Sigmoid colon (tissue), 7 donors: ENCODE data around the gene PTPN3. TPM values are rescaled to one million over a fixed set of nuclear protein-coding genes. Genes with fewer than 3 reads are reported as not detected.
"Not testable (repeated sequence)": the region's sequence is repeated elsewhere in the genome, so short reads cannot be mapped to it uniquely, and the experiment has no call there.

Experiments used
- DNase-seq: peaks from one replicate; pipeline ENCODE4 v3.0.0-alpha.2; 2019
- H3K27ac ChIP-seq, 4 donors: fragments of 200-600 bp; sonication (generic); one replicate each; pipeline ENCODE4 v1.5.1; 2016 to 2019; ENCODE audit warnings: mild to moderate bottlenecking in 1 of 4
- H3K27me3 ChIP-seq, 3 donors: fragments of 200-600 bp; sonication (generic); one replicate each; pipeline ENCODE4 v1.5.1; 2019; ENCODE audit warnings: mild to moderate bottlenecking in 1 of 3
- H3K36me3 ChIP-seq, 4 donors: fragments of 200-600 bp; sonication (generic); one replicate each; pipeline ENCODE4 v1.5.1; 2016 to 2019
- H3K4me1 ChIP-seq, 4 donors: fragments of 200-600 bp; sonication (generic); one replicate each; pipeline ENCODE4 v1.5.1; 2017 to 2019
- H3K4me3 ChIP-seq, 4 donors: fragments of 200-600 bp; sonication (generic); one replicate each; pipeline ENCODE4 v1.5.1; 2017 to 2019; ENCODE audit warnings: mild to moderate bottlenecking in 2 of 4, moderate library complexity in 1 of 4
- H3K9me3 ChIP-seq, 4 donors: fragments of 200-600 bp in 3 of 4; sonication (generic) in 3 of 4; one replicate each; pipeline versions ENCODE4 v1.5.1 to v1.6.1; 2013 to 2019
- EP300 ChIP-seq, 4 donors: sonication (generic); formaldehyde crosslinking; IDR thresholded peaks; one replicate each; pipeline ENCODE4 v1.6.1; 2017; ENCODE audit warnings: antibody characterized with exemption in 4 of 4
- POLR2A ChIP-seq, 2 donors: fragments of 450-650 bp; IDR thresholded peaks; one replicate each; pipeline ENCODE4 v1.6.1; 2016; ENCODE audit warnings: antibody characterized with exemption in 2 of 2, mild to moderate bottlenecking in 2 of 2, moderate library complexity in 2 of 2
- POLR2AphosphoS5 ChIP-seq, 4 donors: sonication (generic); formaldehyde crosslinking; IDR thresholded peaks; one replicate each; pipeline ENCODE4 v1.6.1; 2017; ENCODE audit warnings: antibody characterized with exemption in 4 of 4
- WGBS, 2 donors: extraction: QIAGEN DNeasy Blood & Tissue Kit; methylation state at CpG; one replicate each; pipeline ENCODE4 v1.1.7; 2013; 5-methylcytosine and 5-hydroxymethylcytosine counted together
- intact Hi-C: fragments of 100-400 bp; cut with DNase I; formaldehyde crosslinking; loops from one replicate; pipeline ENCODE4 v1.15.1; 2023
- polyA plus RNA-seq, 3 donors: library from polyadenylated mRNA; stranded (reverse); fragments of 200-250 nt; gene quantifications; one replicate each; pipeline ENCODE4 v1.2.3, GENCODE V29; 2013
- total RNA-seq, 4 donors: library from RNA; depleted of rRNA; stranded (reverse); fragments of >200 nt; gene quantifications; one replicate each; pipeline ENCODE4 v1.1.0, GENCODE V29; 2016
- TF ChIP-seq, protein P1 (sequence below), 4 experiments: fragments of 450-650 bp in 3 of 4; fragments of 200-600 bp in 1 of 4; IDR thresholded peaks; one replicate each; pipeline ENCODE4 v1.5.1; 2016 to 2019; ENCODE audit warnings: antibody characterized with exemption in 4 of 4, mild to moderate bottlenecking in 3 of 4, moderate library complexity in 2 of 4
- donor health status: healthy with polysubstance abuse.
- donor health status: Bipolar disorder and iron deficiency.
- donor health status: healthy.

The PTPN3 gene
- total and polyA plus RNA-seq, 7 donors = 1.3 to 25.0 (median 2.5) TPM

DNA sequence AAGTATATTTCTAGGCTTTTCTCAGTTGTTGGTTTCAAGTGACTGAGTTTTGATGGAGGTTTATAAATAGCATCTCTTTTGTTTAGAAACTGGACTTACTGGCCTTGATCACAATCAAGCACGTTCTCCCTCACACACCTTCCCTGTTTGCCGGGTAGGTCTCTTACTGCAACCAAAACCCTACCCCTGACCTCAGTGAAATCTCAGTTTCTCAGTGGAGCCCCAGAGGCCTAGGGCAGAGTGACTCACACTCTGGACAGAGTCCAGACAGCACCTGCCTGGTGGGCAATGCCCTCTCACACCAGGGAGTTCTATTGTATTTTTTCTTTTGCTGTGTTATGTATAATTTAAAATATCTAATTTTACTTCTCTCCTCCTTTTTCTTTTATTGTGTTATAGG is 128.8 kb downstream of the PTPN3 start:
- TF ChIP-seq EP300 (IDR thresholded peaks at IDR 0.05) = no peak
- TF ChIP-seq, protein P1, sequence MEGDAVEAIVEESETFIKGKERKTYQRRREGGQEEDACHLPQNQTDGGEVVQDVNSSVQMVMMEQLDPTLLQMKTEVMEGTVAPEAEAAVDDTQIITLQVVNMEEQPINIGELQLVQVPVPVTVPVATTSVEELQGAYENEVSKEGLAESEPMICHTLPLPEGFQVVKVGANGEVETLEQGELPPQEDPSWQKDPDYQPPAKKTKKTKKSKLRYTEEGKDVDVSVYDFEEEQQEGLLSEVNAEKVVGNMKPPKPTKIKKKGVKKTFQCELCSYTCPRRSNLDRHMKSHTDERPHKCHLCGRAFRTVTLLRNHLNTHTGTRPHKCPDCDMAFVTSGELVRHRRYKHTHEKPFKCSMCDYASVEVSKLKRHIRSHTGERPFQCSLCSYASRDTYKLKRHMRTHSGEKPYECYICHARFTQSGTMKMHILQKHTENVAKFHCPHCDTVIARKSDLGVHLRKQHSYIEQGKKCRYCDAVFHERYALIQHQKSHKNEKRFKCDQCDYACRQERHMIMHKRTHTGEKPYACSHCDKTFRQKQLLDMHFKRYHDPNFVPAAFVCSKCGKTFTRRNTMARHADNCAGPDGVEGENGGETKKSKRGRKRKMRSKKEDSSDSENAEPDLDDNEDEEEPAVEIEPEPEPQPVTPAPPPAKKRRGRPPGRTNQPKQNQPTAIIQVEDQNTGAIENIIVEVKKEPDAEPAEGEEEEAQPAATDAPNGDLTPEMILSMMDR (IDR thresholded peaks at IDR 0.05) = no peak
- TF ChIP-seq POLR2AphosphoS5 (IDR thresholded peaks at IDR 0.05) = no peak
- no peak for TF ChIP-seq POLR2A (IDR thresholded peaks at IDR 0.05)
- H3K9me3 ChIP-seq = no peaks in the 10 kb centered on the region
- 50 to 69% methylated on average over 2 of the region's 2 CpGs for WGBS, 2 donors
- intact Hi-C loops = no loop called here
- no peak overlapping the region for H3K4me3 ChIP-seq
- H3K27me3 ChIP-seq = no peaks in the 10 kb centered on the region
- no peaks in the 10 kb centered on the region for H3K36me3 ChIP-seq
- no peaks in the 10 kb centered on the region for H3K4me1 ChIP-seq
- no peak overlapping the region for H3K27ac ChIP-seq
- no peak for DNase-seq

DNA sequence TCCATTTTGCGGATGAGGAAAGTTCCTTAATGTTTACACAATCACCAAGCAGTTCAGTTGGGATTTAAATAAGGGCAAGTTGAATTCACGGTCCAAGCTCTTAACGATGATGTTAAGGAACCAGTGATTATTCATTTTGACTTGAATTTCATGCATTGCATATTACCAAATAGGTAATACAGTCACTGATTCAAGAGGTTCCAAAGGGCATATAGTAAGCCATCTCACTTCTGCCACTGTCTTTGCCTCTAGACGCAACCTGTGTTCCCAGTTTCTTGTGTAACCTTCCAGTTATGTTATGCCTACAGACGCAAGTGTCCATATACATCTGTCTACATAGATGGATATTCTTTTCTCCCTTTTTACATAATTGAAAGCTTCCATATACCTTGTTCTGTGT is 137.3 kb downstream of the PTPN3 start:
- TF ChIP-seq, protein P1 (IDR thresholded peaks at IDR 0.05) = no peak
- TF ChIP-seq EP300 (IDR thresholded peaks at IDR 0.05) = no peak
- no peak for TF ChIP-seq POLR2A (IDR thresholded peaks at IDR 0.05)
- no peak for TF ChIP-seq POLR2AphosphoS5 (IDR thresholded peaks at IDR 0.05)
- H3K36me3 ChIP-seq = no peaks in the 10 kb centered on the region
- WGBS, 2 donors = 90 to 92% methylated on average over 5 of the region's 5 CpGs
- H3K27ac ChIP-seq = no peak overlapping the region
- no peaks in the 10 kb centered on the region for H3K9me3 ChIP-seq
- no peaks in the 10 kb centered on the region for H3K27me3 ChIP-seq
- no peak for DNase-seq
- no peaks in the 10 kb centered on the region for H3K4me1 ChIP-seq
- intact Hi-C loops = no loop called here
- no peak overlapping the region for H3K4me3 ChIP-seq

DNA sequence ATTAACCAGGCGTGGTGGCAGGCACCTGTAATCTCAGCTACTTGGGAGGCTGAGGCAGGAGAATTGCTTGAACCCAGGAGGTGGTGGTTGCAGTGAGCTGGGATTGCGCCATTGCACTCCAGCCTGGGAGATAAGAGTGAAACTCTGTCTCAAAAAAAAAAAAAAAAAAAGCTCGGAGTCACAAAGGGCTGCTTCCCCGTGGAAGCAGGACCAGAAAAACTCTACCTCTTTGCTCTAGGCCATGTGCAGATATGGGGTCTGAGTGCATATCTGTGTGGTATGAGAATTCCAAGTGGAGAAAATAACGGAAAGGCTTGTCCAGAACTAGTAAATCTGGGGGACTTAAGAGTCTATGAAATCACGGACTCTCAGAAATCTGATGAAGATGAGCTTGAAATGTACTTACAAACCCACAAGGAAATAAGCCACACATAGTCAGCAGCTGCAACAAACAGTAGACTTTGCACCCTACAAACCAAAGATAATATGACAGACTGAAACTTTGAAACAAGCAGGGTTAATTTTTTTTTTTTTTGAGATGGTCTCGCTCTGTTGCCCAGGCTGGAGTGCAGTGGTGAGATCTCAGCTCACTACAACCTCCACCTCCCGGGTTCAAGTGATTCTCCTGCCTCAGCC is 139.0 kb downstream of the PTPN3 start:
- H3K36me3 ChIP-seq, H3K27ac ChIP-seq, H3K4me3 ChIP-seq, intact Hi-C loops, H3K27me3 ChIP-seq, H3K9me3 ChIP-seq, H3K4me1 ChIP-seq, DNase-seq: not testable (repeated sequence)
- WGBS, 2 donors = 28 to 66% methylated on average over 8 of the region's 8 CpGs

DNA sequence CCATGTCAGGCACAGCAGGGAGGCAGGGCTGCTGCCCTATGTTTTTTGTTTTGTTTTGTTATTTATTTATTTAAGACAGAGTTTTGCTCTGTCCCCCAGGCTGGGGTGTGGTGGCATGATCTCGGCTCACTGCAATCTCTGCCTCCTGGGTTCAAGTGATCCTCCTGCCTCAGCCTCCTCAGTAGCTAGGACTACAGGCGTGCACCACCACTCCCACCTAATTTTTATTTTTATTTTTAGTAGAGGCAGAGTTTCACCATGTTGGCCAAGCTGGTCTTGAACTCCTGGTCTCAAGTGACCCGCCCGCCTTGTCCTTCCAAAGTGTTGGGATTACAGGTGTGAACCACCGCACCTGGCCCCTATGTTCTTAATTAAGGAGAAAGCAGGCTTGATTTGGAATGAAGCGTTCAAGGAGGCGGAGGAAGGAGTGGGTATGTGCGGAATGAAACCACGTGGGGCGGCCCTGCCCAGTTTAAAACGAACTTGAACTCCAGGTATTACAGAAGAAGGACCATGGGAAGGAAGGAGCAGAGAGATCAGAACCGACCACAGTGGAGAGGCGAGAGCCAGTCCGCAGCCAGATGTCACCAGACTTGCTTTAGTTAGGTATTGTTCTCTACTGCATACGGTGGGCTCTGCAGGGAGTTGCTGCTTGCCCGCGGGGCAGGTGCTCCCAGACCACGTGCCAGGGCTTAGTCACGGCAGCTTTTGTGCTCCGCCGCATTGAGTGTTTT is 142.4 kb downstream of the PTPN3 start:
- Histone ChIP-seq H3K27me3 (no peaks in the 10 kb centered on the region), H3K27ac (no peak overlapping the region), H3K9me3 (no peaks in the 10 kb centered on the region), H3K4me3 (no peak overlapping the region), H3K4me1 (no peaks in the 10 kb centered on the region), H3K36me3 (no peaks in the 10 kb centered on the region)
- TF ChIP-seq POLR2A (IDR thresholded peaks at IDR 0.05) (no peak), POLR2AphosphoS5 (IDR thresholded peaks at IDR 0.05) (no peak), EP300 (IDR thresholded peaks at IDR 0.05) (no peak)
- TF ChIP-seq, protein P1 (IDR thresholded peaks at IDR 0.05) = no peak
- intact Hi-C loops = no loop called here
- no peak for DNase-seq
- 88 to 90% methylated on average over 21 of the region's 21 CpGs for WGBS, 2 donors

DNA sequence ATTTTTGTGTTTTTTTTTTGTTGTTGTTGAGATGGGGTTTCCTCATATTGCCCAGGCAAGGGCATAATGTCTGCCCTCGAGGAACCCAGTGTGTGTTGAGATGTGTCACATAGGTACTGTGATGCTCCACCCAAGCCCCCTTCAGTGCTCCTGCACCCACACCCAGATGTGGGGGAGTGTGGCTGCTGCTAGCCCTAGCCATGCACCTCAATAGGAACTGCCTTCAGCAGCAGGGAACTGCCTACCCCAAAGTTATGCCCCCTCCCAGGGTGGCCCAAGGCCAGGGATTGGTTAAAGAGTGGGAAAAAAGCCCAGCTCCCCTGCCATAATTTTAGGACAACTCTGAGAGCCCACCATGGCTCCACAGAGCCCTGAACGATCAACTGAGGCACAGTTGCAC is 143.9 kb downstream of the PTPN3 start:
- 81 to 90% methylated on average over 2 of the region's 2 CpGs for WGBS, 2 donors
- TF ChIP-seq, protein P1 (IDR thresholded peaks at IDR 0.05) = no peak
- TF ChIP-seq POLR2AphosphoS5 (IDR thresholded peaks at IDR 0.05) (no peak), EP300 (IDR thresholded peaks at IDR 0.05) (no peak), POLR2A (IDR thresholded peaks at IDR 0.05) (no peak)
- no peak overlapping the region for H3K4me3 ChIP-seq
- intact Hi-C loops = no loop called here
- DNase-seq = no peak
- no peaks in the 10 kb centered on the region for H3K36me3 ChIP-seq
- H3K4me1 ChIP-seq = peaks cover 0 to 10% (median 0%) of the 10 kb centered on the region in 4 donors
- no peaks in the 10 kb centered on the region for H3K9me3 ChIP-seq
- no peaks in the 10 kb centered on the region for H3K27me3 ChIP-seq
- H3K27ac ChIP-seq = no peak overlapping the region
